NCI-H2081 treated with DMSO at 0.1 percent for 48 hours (cell line): Measurements from ENCODE around the gene UNC5A.

Experiments
- DNase-seq: peaks from one replicate; lab custom pipeline; 2025; lab: John Stamatoyannopoulos, UW

The UNC5A gene

DNA sequence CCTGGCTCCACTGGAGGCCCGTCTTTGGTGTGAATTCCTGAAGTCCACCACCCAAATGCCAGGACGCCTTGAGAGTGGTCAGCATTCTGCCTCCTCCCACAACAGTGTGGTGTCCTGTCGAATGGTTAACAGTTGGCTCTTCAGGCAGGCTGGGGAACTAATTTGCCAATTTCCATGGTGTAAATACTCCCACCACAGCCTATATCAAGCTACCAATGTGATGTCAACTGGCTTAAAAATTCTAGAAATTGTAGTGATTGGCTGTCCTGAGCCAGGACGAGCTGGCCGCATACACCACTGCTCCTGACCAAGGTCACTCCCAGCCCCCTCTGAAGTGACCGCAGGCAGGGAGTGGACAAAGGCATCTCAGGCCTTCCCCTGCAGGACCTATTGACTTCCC, 11.1 kb downstream of the UNC5A start:
- DNase-seq: no peak

DNA sequence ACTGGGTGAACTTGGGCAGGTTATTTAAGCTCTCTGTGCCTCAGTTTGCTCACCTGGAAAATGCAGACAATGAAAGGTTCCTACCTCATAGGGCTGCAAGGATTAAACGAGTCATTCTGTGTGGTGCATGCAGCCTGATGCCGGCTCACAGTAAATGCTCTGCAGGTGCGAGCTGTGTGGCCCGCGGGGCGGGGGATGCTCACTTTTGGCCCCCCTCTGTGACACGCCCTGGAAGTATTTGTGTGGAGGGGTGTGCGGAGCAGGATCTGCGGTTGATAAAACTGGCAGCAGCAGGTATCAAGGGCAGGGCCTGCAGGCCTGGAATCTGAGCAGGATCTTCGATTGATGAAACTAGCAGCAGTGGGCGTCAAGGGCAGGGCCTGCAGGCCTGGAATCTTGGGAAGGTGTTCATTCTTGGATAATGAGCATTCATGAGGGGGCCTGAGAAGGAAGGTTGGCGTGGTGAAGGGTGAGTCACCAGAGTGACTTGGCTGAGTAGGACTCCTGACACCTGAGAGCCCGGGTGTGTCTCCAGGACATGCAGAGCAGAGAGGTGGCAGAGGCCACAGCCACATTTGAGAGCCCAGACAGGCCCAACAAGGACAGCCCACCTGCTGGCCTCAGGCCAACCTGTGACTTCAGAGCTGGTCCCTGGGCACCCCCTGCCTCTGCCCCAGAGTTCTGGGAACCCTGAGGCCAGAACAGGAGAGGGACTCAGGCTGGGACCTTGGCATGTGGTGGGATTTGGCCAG, 11.9 kb downstream of the UNC5A start:
- DNase-seq: no peak

DNA sequence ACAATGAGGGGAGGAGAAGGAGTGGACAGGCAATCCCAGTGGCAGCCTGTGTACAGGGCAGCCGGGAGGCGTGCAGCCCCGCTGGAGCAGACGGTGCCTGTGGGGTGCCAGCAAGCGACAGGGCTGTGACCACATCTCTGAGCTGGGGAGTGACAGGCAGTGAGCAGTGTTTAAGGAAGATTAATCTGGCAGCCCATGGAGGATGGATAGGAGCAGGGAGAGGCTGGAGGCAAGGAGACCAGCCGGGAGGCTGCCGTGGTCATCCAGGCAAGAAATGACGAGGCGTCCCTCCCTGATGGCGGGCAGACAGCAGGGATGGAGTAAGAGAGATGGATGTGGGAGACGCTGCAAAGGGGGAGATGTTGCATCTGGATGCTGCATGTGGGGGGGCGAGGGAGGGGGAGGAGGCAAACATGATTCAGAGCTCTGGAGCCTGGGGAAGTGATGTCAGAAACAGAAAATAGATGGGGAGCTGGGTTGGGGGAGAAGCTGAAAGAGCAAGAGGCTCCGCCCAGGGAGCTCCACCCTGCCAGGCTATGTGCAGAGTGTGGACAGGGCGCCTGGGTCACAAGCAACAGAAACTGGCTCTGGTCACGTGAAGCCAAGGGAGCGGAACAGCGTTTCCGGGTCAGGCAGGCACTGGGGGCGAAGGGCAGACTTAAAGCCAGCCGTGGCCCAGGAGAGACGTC, 12.6 kb downstream of the UNC5A start:
- no peak for DNase-seq

DNA sequence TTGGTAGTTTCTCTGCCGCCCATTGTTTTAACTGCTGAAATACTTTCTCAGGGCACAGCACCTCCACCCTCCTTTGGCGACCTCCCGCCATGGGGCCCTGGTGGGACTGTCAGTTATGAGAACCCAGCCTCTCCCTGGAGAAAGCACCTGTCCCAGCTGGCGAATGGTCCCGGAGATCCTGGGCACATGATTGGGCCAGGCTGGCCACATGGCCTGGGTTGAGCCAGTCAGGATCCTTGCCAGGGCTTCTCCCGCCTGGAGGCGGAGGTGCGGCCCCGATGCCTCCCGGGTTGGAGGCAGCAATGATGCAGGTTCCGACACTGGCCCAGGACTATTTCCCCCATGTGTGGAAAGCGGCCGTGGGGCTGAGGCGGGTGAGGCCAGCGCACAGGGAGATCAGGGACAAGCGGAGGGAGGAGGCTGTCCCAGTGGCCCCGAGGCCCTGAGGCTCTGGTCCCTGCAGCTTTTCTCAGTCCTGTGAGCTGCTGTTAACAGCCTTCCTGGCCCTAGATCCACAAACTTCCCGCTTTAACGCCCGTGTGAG, 13.6 kb downstream of the UNC5A start:
- DNase-seq: no peak

DNA sequence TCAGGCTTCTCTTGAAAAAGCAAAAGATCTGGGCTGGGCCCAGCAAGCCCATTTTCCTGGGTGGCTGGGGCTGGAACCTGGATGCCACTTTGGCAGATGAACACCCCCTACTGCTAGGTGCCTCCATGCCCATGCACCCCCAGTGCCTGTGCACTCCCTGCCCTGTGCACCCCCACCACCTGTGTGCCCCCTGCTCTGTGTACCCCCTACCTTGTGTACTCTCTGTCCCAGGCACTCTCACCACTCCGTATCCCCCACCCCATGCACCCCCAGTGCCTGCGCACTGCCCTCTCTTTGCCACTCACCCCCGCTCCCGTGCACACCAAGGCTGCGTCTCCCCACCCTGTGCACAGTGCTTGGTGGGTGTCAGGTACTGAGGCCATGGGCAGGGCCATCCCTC, 14.2 kb downstream of the UNC5A start:
- no peak for DNase-seq

DNA sequence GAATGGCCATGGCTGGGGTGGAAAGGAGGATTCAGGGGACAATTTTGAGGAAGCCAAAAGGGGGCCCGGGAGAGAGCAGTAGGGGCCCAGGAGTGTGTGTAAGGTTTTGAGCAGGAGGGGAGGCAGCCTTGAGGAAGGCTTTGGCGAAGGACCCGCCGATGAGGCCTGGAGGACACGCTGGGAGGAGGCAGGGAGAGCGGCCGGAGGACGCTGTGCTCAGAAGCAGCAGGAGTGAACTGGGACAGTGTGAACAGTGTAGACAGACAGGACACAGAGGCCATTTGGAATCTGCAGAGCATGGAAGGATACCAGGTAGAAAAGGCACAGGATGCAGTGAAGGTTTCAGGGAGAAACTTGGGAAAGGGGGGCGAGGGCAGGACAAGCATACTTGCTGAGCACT, 14.9 kb downstream of the UNC5A start:
- DNase-seq: no peak

DNA sequence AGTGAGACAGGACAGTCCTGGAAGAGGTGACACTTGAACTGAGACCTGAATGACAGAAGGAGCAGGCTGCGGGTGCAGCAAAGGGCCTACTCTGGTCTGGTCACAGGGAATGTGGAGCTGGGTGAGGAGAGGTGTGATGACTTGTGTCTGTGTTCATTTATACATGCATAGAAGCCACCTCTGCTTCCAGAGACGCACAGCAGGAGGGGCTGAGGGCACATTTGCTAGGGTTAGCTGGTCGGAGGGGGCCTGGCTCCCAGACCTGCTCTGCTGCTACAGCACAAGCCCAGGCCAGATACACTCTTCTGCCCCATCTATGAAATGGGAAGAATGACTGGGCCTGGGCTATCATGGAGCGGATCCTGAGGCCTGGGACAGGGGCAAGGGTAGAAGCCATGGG, 15.6 kb downstream of the UNC5A start:
- no peak for DNase-seq

DNA sequence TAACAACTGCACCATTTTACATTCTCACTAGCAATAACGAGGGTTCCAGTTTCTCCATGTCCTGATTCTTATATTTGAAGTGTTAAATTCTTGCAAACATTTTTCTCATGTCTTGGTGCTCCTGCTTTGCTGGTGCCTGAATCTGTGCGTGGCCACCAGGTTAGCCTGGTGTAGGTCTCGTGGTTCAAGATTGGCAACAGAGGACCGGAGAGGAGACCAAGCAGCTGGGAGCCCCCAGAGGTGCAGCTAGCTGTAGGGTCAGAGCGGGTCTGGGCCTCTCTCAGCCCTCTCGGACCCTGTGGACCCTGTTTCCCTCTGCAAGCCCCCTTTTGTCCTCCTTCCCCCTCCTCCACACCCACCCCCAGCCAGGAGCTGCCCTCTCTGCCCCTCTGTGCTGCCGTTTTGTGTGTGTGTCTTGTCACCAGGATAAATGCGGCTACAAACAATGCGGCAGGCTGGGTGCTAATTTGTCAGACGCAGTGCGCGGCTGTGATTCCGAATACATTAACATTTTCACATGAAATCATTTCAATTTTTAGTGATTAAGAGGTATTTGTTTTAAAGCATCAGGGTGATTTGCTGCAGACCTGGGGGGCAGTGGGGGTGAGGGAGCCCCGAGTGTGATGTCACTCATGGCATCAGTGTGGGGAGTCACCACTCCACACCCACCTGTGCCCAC, 17.5 kb downstream of the UNC5A start:
- DNase-seq: no peak

DNA sequence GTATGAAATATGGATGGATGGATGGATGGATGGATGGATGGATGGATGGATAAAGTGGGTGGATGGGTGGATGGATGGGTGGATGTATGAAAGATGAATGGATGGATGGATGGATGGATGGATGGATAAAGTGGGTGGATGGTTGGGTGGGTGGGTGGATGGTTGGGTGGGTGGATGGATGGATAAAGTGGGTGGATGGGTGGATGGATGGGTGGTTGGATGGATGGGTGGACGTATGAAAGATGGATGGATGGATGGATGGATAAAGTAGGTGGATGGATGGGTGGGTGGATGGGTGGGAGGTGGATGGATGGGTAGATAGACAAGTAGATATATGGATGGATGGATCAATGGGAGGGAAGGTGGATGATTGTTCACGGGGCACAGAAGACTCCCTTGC, 19.0 kb downstream of the UNC5A start:
- no peak for DNase-seq

DNA sequence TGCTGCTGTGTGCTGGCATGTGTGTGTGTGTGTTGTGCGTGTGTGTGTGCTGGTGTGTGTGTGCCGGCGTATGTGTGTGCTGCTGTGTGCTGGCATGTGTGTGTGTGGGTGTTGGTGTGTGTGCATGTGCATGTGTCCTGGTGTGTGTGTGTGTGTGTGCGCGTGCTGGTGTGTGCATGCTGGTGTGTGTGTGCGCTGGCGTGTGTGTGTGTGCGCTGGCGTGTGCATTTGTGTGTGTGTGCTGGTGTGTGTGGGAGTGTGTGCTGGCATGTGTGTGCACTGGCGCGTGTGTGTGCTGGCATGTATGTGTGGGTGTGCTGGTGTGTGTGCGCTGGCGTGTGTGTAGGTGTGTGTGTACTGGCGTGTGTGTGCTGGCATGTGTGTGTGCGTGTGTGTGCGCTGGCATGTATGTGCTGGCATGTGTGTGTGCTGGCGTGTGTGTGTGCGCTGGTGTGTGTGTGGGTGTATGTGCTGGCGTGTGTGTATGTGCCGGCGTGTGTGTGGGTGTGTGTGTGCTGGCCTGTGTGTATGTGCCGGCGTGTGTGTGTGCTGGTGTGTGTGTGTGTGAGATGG, 20.1 kb downstream of the UNC5A start:
- no peak for DNase-seq

DNA sequence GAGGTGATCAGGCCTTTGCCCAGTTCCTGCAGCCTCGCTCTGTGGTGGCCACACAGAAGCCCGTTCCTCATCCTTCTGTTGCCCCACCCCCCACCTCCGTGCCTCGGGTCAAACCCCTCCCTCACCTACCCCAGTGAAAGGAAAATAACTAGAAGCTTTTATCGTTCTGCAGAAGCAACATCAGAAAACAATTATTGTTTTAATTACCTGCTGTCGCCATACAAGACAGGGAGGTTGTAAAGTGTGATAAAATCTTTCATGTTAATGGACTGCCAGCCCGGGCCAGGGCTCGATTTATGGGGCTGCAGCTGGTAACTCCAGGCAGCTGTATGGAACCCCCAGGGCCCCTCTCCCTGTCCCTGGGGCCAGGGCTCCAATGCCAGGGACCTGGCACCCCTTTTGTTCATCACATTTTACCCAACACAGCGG, 20.6 kb downstream of the UNC5A start:
- no peak for DNase-seq

DNA sequence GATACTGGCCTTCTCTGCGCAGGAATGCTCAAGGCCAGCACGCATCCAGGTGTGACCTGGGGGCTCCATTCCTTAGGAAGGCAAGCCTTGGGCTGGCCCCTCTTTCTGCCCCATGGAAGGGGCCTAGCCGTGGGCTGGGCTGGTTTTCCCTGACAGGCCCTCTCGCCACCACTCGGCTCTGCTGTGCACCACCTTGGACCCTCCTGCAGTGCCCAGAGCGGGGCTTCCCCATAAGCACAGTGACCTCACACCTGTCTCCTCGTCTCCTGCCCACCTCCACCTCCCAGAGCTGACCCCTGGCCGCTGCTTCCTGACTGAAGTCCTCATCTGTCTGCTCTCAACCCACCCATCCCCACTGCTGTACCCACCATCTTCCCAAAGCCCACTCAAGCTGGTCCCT, 21.1 kb downstream of the UNC5A start:
- DNase-seq: no peak

DNA sequence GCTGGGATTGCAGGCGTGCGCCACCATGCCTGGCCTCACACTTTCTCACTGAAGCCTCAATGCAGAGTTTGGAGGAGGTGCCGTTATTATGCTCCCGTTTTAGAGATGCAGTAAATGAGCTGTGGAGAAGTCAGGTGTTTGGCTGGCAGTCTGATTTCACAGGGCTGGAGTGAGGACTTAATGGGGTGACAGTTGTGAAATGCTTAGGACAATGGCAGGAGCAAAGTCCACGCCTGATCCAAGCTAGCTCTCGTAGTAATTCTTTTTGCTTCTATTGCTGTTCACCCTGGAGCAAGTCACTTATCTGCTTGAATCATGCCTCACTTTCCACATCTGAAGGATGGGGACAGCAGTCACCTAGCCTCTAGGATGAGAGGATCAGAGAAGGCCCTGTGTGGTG, 21.8 kb downstream of the UNC5A start:
- no peak for DNase-seq

DNA sequence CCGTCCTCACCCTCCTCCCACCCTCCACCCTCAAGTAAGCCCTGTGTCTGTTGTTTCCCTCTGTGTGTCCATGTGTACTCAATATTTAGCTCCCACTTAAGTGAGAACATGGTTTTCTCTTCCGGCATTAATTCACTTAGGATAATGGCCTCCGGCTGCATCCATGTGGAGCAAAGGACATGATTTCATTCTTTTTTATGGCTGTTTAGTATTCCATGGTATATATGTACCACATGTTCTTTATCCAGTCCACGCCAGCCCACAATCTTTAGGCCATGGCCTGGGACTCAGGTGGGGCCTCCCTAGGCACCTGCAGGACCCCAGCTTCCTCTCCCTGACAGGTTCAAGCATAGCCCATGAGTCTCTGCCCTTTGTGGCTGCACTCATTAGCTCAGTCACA, 22.9 kb downstream of the UNC5A start:
- no peak for DNase-seq

DNA sequence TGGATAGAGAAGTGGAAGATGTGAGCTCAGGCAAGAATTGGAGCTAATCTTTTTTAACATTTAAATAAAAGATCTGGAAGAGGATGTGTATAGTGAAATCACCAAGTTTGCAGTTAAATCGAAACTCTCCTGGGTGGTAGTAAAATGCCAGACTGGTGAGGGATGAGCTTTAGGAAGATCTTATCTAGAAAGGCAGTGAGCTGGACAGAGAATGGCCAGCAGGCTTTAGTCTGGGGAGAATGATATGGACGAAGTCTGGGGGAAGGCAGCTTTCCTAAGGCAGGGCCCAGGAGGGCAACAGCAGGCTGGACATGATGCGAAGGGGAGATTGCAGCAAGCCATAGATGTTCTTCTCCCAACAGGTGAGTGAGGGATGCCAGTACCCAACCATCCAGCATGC, 25.6 kb downstream of the UNC5A start:
- DNase-seq: no peak

DNA sequence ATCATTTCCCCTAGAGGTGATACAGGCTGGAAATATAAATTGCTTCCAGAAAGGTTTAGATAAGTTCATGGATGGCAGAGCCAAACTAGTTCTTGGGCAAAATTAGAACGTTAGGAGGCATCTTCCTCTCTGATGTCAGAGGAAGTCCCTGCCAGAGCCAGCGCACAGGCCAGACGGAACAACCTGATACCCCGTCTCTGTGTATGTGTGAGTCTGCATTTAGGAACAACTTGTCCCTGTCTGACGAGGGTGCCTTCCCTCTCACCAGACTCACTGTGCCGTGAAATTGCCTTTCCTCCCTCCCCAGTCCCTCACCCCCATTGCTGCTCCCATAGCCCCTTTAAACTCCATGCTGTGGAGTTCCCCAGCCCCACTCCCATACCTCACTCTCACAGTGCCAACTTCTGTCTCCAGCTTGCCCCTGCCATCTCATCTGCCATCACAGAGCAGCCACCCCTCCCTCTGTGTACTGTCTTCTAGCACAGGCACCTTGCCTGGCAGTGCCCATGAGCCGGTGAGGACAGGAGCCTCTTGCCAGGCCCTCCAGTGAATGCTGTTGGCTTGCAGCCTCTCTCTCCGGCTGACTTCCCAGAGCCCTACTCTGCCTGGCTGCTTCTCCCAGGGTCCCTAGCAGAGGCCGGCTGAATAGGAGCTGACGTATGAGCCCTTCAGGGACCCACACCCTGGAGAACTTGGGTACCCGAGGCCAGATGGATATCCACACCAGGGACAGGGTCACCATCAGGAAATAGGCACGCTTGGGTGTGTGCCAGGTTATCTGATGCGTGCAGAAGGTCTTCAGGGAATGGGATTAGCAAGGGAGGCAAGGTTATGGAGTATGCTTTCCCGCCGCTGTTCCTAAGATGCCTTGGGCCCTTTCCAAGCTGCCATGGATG, 26.7 kb downstream of the UNC5A start:
- no peak for DNase-seq

DNA sequence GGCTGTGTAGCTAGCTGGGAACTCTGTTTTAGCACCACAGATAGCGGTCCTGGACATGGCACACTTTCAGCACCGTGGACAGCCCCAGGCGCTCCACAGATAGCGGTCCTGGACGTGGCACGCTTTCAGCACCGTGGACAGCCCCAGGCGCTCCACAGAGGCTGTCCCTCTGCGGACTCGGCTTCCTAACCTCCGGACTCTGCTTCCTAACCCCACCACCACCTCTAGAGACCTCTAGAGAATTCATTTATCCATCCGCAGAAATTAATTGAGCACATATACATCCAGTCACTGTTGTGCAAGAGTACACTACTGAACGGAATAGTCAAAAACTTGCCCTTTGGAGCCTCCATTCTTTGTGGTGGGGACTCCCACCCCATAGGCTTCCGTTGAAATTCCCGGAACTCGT, 27.4 kb downstream of the UNC5A start:
- no peak for DNase-seq

DNA sequence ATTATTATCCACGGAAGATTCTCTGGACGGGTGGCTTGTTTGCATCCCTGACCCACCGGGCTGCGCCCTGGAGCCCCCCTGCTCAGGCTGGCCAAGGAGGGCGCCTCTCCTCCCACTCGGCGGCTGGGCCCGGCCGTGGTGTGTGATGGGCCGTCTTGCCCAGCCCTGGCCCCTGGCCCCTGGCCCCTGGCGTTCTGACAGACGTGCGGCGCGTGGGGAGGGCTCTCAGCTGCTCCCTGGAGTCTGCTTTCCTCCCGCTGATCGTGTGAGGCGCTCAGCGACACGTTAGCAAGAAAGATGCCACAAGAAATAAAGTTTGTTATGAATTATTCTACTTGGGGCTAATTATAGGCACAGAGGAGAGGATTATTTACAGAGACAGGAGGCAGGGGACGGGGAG, 33.3 kb downstream of the UNC5A start:
- DNase-seq: no peak

DNA sequence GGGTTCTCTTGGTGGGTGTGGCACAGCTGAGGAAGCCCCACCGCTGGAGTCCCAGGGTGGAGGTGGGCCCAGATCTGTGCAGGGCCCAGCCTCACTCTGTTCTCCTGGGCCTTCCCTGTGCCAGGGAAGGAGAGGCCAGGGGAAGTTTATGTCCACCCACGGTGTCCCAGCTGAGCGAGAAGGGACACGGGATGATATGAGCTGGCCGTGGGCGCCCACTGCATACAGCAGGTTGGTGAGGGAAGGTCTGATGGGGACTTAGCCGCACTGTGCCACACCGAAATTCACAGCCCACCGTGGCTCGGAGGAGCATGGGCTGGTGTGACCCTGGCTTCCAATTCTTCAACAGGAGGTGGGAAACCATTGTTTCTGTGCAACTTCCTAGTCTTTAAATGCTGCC, 33.9 kb downstream of the UNC5A start:
- no peak for DNase-seq

DNA sequence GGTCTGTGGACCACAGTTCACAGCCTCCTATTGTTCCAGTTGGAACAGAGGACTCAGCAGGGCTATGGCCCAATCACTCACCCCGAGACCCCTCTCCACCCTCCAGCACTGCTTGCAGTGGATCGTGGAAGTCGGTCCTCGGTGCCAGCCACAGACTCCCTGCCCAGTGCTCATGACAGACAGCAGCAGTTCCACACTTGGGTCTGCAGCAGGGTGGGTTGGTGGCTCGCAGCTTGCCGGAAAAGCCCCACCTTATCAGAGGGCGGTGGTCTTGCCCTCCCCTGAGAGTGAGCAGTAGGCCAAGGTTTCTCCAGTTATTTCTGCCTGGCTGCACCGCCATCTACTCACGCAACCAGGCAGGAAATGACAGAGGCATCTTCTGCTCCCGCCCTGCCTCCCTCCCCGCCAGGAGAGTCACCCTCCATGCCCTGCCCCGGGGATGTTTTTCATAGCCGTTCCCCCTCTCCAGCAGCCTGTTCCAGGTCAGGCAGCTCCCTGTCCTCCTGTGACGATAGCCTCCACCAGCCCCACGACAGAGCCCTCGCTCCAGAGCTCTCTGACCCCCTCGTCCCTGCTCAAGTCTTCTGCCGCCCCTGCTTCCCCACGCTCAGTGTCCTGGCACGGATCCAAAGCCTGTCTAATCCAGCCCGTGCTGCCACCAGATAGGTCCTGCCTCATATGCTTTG, 34.5 kb downstream of the UNC5A start:
- DNase-seq: no peak

DNA sequence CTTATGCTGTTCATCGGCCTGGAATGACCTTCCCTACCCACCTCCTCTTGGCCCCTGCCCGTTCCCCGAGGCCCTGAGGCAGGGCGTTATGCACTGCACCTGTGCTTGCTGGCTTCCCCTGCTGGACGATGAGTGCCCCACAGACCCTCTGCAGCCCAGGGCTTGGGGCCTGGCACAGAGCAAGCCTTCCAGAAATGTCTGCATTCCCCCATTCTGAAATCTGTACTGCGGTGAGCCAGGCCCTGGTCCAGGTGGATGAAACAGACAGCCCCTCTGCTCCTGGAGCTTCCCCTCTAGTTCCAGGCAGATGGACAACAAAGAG, 35.0 kb downstream of the UNC5A start:
- no peak for DNase-seq
